ENCODE measurements around the gene LONRF3. TPM values are rescaled to one million over a fixed set of nuclear protein-coding genes. Genes with fewer than 3 reads are reported as not detected.

The LONRF3 gene
- total and polyA plus RNA-seq, 2 of the 8 experiments (the other 6 are each of a cell fraction or from before 2014, with no cell fraction given), result 0.11 TPM; not detected in 1

GRCh38 chrX:119042996-119043395 lies 68.6 kb downstream of the LONRF3 start (continued):
- no peak for TF ChIP-seq GTF2F1 (IDR thresholded peaks at IDR 0.05; ENCODE audit: borderline replicate concordance, low read depth, low read length)
- TF ChIP-seq CHD1 (IDR thresholded peaks at IDR 0.05; ENCODE audit: low read depth, low read length), result no peak
- no peak for TF ChIP-seq EGR1 (IDR thresholded peaks at IDR 0.05; ENCODE audit: borderline replicate concordance, low read depth, low read length)
- no peak for TF ChIP-seq RXRA (IDR thresholded peaks at IDR 0.05; ENCODE audit: insufficient read depth, low read depth, low read length)
- no peak for TF ChIP-seq CTBP2 (IDR thresholded peaks at IDR 0.05; ENCODE audit: borderline replicate concordance, insufficient read depth, insufficient read length, low read length)
- no peak for TF ChIP-seq CHD2 (IDR thresholded peaks at IDR 0.05; ENCODE audit: low read length)
- TF ChIP-seq SRF (IDR thresholded peaks at IDR 0.05; ENCODE audit: low read depth, low read length), result no peak
- TF ChIP-seq CBX8 (IDR thresholded peaks at IDR 0.05; ENCODE audit: borderline replicate concordance, low read depth, low read length), result no peak
